ENCODE results near the gene SORCS2.
"Not testable (repeated sequence)": the region's sequence is repeated elsewhere in the genome, so short reads cannot be mapped to it uniquely, and the experiment has no call there.

Gene SORCS2

DNA sequence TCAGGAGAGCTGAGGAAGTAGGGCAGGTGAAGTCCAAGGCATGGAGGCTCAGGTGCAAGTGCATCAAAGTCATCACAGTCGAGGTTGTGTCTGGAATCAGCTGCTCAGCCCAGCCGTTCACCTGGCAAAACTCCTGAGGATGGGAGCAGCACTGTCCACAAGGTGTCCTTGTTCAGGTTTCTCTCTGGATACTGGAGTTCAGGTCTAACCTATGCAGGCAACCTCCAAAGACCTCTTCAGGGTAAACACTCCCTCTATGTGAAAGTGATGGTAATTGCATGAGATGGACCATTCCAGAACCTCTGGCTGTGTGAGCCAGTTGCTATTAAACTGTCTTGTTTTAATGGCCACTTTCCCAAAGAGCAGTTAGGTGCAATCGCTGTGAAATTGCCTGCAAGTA lies 362.6 kb downstream of the SORCS2 start:
- DNase-seq (ENCODE audit: low spot score) = no peak

DNA sequence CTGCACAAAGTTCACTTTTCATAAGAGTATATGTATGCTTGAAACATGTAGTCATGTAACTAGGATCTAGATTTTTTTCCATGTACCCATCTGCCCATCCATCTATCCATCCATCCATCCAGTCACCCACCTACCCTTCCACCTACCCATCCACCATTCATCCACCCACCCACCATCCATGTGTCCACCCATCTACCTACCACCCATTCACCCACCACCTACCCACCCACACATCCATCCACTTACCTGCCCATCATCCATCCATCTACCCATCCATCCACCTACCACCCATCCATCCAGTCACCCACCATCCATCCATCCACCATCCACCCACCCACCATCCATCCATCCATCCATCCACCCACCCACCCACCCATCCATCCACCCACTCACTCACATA lies 364.2 kb downstream of the SORCS2 start:
- no peak for DNase-seq (ENCODE audit: low spot score)

DNA sequence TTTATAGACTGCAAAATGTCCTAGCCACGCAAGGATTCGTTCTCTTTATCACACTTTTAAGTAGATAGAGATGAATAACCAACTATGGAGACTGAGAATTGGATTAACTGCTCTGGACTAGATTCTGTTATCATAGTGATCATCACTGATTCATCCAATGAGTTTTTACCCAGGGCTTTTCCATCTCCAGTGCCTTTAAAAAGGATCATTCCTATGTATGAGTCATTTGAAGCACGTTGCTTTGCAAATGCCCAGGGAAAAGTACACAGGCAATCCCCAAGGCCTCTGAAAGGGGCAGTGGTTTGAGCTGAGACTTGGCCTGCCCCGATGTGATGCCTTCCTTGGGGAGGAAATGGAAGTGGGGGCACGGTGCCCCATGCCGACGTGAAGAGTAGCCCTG lies 365.1 kb downstream of the SORCS2 start:
- DNase-seq (ENCODE audit: low spot score) = no peak

DNA sequence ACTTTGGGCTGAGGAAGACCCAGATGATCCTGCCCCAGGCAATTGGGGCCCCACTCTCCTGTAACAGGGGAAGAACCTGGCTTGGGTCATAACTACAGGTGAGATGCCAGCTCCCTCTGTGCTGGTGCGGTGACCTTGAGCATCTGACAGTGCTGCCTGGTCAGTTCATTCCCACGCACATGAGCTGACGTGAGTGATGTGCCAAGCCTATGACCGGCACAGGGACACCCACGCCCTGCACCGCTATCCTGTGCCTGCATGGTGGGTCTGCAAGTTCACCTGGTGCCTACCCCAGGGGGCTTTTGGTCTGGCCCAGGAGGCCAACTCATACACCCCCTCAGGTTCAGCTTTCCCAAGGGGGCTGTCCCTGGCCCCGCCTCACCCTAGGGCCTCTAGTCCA lies 366.1 kb downstream of the SORCS2 start:
- DNase-seq (ENCODE audit: low spot score) = no peak

DNA sequence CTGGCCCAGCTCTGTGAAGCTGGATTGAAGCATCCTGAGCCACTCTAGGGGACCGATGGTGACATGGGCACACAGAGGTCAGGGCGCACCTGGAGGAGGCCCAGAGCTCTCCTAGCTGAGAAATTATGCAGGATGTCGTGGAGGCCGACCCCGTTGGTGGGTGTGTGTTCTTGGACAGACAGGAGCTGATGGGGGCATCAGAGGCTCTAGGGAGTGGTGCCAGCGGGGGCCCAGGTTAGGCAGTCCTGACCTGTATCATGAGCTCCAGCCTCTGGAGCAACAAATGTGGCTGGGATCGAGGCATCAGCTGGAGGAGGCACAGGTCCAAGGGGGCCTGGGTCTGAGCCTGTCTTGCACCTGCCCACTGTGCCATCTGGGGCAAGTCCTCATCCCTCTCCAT lies 367.0 kb downstream of the SORCS2 start:
- DNase-seq (ENCODE audit: low spot score) = no peak

DNA sequence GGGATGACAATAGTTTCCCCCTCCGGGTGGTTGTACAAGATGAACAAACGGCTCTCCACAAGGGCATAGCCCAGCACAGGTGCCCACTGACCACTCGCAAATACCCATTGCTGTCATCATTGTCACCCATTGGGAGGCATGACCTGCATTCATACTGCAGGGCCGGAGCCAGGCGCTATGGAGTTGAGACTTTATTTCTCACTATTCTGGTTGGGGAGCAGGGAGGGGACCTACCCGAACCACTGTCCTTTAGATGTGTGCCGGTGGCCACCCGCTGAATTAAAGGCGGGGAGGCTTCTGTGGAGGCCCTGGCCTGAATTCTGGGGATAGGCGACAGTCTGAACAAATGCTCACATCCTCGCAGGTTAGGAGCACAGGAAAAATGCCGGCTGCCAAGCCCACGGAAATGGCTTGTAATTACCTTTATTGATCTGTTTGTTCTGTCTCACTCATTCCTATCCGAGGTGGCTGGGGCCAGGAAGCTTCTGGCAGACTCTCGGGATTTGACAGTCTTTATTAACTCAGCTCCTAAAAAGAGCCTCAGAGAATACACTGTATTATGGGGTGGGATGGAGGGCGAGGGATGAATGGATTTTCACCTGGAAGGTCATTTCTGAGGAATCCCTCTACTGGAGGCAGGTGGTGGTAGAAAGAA lies 367.5 kb downstream of the SORCS2 start:
- no peak for DNase-seq (ENCODE audit: low spot score)

DNA sequence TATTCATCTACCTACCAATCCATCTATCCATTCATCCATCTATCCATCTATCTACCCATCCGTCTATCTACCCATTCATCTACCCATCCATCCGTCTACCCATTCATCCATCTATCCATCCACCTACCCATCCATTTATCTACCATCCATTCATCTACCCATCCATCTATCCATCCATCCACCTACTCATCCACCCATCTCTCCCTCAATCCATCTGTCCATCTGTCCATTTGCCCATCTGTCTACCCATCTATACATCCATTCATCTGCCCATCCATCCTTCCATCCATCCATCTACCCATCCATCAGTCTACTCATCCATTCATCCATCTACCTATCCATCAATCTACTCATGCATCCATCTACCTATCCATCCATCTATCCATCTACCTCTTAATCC lies 369.2 kb downstream of the SORCS2 start:
- DNase-seq (ENCODE audit: low spot score) = no peak

DNA sequence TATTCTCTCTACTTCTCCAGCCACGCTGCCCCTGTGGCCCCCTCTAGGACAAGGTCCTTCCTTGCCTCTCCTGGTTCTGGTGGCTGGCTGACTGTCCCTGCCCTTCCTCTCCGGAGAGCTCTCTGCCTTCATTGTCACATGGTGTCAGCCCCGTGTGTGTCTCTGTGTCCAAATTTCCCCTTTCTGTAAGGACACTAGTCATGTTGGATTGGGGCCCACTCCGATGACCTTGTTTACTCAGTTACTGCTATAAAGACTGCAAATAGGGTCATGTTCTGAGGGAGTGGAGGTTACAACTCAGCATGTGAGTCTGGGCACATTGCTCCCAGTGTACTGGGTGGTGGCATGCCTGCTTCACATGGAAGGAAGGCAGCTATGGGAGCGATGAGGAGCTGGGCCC lies 371.9 kb downstream of the SORCS2 start:
- no peak for DNase-seq (ENCODE audit: low spot score)

DNA sequence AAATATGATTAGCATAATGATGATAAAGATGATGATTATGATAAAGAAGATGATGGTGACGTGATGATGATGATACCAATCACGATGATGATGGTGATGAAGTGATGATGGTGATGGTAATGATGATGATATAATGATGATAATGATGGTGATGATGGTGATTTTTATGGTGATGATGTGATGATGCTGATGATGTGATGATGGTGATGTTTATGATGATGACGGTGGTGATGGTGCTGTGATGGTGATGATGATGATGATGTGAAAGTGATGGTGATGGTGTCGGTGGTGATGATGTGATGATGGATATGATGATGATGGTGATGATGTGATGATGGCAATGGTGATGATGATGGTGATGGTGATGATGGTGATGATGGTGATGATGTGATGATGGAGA lies 373.1 kb downstream of the SORCS2 start:
- DNase-seq (ENCODE audit: low spot score) = no peak

DNA sequence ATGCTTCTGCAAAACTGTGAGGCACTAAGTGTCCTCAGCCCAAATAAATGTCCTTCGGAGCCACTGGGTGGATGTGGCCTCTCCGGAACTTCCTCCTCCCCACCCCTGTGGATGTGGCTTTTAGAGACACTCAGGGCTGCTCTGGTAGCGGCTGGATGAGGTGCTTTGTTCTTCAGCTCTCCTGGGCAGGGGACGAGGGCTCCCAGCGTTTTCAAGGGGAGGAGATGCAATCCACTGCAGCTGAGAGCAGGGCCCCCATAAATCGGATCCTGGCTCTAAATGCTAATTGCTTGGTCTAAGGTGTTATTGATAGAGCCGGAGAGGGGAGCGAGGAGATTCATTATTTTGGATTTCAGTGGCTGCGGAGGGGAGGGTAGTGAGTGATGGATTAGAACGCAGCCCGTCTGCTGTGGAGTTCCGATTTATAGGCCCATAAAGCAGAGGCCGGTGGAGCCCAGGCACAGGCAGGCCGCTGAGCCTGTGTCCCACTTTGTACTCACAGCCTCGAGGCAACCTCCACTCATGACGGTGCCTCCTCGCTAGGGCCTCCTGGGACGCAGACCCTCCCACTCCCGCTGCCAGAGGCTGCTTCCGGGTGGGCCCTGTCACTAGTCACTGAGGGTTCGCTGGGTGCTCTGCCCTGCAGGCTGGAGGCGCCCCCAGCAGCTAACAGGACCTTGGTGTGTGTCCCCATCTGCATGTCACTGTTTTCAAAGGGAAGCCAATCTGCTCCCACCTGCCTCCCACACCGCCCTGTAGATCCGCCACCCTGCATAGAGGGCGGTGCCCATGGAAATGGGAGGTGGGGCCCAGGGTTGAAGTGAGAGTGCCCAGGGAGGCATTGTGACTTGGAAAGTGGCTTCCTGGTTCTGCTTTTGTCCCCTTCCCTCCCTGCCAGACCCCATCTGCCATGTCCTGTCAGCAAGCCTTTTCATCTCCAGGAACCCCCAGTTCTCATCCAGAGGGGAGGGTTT lies 377.8 kb downstream of the SORCS2 start:
- DNase-seq (ENCODE audit: low spot score) = no peak

DNA sequence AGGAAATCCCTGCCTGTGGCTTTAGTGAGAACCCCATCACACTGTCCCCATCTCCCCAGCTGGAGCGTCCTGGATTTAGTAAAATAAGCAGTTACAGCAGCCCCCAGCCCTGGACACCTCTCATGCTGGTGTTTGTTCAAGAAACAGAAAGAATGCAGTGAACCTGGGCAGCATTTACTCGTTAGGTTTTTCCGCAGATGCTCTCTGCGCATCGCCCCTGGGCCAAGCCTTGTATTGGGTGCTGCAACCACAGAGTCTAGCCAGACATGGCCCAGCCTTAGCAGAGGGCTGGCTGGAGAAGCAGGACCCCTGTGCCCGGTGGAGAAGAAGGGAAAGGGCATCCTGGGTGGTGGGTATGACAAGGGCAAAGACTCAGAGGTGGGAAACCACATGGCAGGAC lies 378.7 kb downstream of the SORCS2 start:
- no peak for DNase-seq (ENCODE audit: low spot score)

DNA sequence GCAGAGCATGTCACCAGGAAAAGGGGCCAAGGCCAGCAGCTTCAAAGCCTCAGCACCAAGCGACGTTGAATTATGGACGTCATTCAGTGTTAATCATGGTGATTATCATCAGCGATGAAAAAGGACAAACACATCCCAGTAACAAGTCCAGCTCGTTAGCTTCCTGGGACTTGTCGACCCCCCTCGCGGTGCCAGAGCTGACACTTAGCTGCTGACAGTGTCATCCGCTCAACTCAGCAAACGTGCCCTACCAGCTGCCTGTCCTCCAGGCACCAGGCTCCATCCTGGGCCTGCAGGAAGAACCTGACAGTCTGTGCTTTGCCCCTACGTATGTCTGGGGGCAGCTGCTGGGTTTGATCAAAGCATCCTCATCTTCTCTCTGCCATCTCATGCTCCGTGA lies 379.4 kb downstream of the SORCS2 start:
- no peak for DNase-seq (ENCODE audit: low spot score)

DNA sequence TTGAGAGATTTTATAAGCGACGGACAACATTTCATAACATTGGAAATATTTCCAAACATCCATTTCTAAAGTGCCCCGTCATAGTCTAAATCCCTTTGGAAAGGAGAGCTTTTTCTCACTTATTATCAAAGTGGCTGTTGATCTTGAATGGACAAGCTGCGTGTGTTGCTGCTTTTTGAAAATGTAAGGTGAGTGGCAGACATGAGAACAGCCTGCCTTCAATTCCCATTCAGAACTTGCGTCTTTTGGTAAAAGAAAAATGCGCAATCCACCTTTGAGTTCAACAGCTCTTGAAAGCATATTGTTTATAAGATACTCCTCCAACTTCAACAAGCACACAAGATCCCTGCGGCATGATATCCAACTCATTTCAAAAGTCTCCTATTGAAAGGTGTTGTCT lies 380.6 kb downstream of the SORCS2 start:
- DNase-seq (ENCODE audit: low spot score) = no peak

DNA sequence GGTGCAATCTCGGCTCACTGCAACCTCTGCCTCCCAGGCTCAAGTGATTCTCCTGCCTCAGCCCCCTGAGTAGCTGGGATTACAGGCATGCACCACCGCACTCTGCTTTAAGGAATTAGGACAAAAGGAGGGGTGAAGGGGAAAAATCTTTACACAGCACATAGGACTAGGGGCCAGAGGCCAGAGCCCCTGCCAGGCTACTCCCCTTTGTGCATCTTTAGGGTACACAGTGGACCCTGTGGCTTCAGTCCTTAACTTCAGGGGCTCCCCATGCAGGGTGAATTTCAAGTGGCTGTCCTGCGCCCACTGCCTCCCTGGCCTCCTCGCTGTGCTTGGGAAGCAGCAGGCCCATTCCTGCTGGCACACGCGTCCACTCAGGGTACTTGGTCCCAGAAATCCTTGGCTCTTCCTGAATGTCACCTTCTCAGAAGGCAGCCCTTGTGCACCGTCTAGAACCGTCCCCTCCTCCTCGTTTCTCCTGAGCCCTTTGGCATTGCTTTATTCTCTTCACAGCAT lies 381.3 kb downstream of the SORCS2 start:
- DNase-seq (ENCODE audit: low spot score) = no peak

DNA sequence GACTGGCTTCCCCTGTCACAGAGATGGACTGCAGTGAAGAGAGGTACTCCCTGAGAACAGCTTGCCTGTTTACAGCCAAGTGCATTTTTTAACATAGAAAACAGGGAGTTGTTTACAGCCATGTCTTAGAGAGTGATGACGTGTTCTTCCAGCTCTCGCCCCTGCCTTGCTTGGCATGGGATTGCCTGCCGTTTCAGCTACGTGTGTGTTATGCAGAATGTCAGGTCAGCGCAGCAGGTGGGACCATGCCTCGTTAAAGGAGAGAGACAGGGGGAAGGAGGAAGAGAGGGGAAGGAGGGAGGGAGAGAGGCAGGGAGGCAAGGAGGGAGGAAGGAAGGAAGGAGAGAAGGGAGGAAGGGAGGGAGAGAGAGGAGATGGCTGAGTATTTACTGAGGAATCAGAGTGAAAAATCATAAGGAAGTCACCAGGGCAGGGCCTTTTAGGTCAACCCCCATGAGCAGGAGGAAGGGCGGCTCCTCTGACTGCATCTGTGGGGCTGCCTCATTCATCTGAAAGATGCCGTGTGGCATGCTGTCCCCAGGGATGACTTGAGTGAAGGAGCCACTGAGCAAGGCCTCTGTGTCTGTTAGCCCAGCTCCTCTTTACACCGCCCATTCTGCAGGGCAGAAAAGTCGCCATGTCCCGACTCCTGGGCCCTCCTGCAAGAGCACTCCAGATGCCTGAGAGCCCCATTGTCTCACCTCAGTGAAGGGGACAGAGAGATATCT lies 382.1 kb downstream of the SORCS2 start:
- DNase-seq (ENCODE audit: low spot score) = no peak

DNA sequence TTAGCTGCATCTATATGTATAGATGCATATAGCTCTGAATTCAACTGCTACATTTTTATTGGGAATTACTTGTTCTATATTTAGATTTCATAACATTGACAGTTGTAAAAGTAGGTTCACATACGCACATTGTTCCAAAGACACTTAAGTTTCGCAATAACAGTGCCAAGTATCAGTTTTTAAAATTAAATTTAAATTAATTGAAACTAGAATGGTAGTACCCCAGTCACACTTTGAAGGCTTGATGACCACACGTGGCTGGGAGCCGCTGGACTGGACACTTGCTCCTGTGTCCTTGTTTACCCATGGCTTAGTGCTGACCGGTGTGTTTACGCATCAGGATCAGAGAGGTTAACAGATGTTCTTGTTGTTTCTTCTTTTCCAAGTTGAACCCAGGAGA lies 383.1 kb downstream of the SORCS2 start:
- no peak for DNase-seq (ENCODE audit: low spot score)

DNA sequence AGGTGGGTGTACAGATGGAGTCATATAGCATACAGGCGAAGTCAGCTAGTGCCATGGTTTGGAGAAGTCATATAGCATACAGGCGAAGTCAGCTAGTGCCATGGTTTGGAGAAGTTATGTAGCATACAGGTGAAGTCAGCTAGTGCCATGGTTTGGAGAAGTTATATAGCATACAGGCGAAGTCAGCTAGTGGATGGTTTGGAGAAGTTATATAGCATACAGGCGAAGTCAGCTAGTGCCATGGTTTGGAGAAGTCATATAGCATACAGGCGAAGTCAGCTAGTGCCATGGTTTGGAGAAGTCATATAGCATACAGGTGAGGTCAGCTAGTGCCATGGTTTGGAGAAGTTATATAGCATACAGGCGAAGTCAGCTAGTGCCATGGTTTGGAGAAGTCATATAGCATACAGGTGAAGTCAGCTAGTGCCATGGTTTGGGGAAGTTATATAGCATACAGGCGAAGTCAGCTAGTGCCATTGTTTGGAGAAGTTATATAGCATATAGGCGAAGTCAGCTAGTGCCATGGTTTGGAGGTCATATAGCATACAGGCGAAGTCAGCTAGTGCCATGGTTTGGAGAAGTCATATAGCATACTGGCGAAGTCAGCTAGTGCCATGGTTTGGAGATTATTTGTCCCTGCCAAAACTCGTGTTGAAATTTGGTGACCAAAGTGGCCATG lies 385.2 kb downstream of the SORCS2 start:
- not testable (repeated sequence) for DNase-seq (ENCODE audit: low spot score)

DNA sequence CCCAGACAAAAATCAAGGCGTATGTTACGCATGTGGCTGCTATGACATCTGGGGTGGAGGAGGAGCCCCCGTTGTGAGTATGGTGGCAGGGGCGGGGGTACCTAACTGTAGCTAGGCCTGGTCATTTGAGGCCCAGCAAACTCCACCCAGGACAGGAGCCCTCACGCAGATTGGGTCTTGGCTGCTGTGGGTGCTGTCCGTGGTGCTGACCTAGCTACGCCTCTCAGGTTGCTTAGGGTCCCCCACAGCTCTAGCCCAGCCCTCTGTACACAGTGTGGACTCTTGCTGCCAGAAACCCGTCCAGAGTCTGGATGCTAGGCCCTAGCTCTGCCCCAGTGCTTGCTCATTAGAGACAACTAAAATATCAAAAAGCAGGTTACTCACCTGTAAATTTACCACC lies 389.1 kb downstream of the SORCS2 start:
- DNase-seq (ENCODE audit: low spot score) = no peak

DNA sequence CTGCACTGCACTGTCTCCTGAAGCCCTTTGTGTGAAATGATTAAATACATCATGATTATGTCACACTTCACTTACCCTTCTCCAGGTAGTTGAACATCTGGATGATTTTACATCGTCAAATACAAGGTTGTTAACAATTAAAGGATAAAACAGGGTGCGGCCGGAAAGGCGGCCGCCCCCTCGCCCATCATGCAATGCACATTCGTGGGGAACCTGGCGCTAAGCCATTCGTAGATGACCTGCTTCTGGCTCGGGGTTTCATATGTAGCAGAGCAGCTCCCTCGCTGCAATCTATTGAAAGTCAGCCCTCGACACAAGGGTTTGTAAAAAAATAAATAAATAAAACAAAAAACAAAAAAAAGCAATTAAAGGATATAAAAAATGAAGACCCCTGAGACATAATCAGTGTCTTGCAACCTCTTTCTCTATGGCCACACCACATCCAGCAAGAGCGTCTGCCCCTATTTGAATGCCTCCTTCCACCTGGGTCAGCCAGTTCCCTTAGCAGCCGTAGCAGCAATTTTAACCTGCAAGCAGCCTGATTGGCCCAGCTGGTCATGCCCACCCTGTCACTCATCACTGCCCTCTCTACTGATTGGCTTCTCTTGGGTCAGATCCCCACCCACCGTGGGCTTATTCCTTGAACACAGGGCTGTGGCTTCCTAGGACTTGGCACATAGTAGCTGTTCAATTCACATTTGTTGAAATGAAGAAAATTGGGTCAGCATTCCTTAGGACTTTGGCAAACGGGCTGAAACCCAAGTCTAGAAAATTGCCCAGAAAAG lies 390.2 kb downstream of the SORCS2 start:
- DNase-seq (ENCODE audit: low spot score) = no peak

DNA sequence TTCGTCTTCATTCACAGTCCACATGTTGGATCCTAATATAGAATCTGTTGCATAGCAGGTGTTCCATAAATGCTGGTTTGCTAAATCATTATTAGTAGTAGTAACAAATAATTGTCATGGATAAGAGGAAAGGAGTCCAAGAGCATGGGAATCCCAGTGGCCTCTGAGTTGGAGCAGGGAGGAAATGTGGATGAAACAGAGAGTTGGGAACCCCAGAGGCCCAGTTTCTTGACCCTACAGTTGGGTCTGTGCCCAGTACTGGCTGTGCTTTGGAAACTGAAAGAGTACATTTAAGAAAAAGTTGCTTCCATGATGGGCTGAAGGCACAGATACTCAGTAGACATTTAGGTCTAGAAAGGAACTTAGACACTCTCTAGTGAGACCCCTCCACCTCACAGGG lies 391.8 kb downstream of the SORCS2 start:
- no peak for DNase-seq (ENCODE audit: low spot score)

DNA sequence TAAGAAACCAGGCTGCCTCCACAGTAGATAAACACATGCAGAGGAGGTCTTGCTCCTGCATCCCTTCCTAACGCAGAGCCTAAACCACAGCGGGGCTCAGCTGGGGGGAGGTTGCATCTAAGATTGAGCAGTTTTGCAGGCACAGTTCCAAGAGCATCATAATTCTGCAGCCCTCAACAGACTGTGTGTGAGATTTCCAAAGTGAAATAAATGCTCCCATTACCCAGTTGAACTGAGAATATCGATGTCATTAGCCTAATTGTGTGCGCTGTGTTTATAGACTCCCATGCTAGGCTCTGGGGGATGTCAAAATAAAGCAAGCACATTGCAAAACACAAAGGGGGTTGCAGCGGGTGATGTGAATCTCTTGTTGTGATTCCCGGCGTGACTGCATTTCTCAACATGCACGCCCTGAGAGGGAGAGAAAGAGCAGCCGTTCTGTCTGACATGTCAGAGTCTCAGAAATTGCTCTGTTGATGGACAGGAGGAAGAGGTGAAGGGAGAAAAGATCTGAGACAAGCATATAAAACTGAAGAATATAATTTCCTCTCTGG lies 392.3 kb downstream of the SORCS2 start:
- DNase-seq (ENCODE audit: low spot score) = no peak
